GM18858 (cell line): Measurements from ENCODE around the gene LRRC28.

Experiments used
- ATAC-seq: cut with Tn5 transposase; IDR thresholded peaks from one replicate; pipeline ENCODE4 v1.9.1; 2021; ENCODE audit not compliant: unreplicated experiment

Gene LRRC28

DNA sequence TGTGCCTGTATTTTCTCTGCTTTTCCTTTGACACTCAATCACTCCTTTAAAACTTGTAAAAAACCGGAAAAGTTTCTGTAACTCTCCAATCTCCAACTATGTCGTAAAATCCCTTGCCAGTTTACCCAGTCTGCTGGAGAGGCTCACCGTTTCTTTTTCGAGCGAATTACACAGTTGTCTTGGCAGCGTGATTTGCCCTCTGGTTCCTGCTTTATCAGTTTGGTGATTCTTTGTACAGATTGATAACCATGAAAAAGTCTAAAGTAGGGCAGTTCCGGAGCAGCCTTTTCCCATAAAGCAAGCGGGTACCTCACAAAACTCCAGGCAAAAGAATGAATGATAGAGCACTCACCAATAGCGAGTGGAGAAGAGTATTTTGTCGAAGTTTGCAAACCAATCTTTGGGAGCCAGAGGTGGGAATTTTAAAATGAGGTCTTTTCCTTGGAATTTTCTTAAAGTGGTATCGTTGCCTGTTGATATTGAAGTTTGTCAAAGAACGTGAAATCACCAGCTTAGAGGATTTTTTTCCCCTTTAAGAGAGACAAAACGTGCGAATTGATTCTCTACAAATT lies 1.9 kb upstream of the LRRC28 start, which contains the start of gene TTC23:
TTC23 (minus strand) TSS at position 312 of the 572 bp plus-strand sequence. CDS start 20,869 bp downstream, outside the sequence.
- ATAC-seq = no peak

DNA sequence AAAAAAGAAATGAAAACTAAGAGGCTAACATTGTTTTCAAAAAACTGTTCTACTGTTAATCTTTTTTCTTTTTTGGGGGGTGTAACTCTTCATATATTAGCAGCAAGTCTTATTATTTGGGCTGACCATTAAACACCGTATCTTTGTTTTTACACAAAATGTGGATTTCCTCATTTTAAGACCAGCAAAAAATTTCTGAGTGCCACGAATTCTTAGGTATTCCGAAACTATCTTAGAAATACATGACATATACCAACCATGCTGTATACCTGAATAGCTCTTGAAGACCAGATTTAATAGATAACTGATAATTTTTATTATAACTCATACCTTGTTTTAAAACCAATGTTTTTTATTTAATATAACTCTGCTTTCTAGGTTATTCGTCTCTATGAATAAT lies 1.3 kb upstream of the LRRC28 start:
- no peak for ATAC-seq

DNA sequence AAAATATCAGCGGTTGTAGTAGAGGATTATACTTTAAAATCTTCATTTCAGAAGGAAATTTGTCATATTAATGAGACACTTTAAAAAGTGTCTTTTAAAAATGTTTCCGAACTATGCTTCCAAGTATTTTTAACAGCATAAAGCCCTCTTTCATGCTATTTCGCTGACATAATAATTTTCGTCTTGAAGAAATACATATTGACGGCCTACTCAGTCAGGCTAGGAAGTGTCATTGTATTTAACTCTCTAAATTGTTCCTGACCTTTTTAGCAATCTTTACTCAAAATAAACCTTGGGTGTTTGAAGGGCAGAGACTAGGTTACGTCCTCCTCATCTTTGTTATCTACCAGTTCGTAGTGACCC lies 806 bp upstream of the LRRC28 start:
- no peak for ATAC-seq

DNA sequence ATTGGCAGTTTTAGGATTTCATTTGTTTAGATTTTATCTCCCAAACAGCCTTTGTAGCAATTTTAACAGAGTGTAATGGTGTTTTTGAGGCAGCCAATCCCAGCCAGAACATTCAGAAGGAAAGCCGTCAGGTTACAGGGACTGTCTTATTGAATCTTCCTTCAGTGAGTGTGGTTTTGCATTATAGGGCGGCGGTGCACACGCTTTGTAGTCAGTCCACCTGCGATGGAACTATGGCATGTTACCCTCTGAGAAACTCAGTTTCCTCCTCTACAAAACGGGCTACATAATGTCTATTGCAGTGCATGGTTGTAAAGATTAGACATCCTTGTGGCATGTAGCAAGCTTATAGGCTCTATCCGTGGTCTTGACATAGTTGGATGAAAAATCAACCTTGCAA lies 1.0 kb downstream of the LRRC28 start:
- no peak for ATAC-seq

DNA sequence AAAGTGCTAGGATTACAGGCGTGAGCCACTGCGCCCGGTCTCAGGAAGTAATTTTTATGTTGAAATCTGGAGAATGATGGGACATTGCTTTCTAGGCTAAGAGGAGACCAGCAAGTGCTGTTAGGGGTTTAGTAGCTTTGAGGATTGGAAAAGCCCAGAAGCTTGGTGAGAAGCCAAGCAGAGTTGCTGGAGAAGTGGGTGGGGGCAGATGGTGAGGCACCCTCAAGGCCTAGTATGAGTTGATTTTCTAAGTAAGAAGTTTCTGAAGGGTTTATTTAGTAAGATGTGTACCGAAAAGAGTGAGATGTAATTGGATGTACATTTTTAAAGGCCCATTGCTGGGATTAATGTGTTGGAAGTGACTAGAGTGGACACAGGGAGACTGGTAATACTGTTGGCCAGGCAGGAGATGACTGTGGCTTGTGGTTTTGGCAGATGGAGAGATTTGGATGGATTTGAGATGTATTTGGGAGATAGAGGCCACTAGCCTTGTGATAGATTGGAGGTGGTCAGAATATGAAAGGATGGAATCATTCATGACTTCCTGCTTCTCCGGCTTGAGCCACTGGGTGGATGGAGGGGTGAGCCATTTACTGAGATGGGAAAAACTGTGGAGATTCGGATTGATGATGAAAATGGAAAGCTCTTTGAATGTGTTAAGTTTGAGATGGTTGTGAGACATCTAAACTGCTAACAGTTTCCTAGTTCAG lies 2.3 kb downstream of the LRRC28 start:
- ATAC-seq = no peak

DNA sequence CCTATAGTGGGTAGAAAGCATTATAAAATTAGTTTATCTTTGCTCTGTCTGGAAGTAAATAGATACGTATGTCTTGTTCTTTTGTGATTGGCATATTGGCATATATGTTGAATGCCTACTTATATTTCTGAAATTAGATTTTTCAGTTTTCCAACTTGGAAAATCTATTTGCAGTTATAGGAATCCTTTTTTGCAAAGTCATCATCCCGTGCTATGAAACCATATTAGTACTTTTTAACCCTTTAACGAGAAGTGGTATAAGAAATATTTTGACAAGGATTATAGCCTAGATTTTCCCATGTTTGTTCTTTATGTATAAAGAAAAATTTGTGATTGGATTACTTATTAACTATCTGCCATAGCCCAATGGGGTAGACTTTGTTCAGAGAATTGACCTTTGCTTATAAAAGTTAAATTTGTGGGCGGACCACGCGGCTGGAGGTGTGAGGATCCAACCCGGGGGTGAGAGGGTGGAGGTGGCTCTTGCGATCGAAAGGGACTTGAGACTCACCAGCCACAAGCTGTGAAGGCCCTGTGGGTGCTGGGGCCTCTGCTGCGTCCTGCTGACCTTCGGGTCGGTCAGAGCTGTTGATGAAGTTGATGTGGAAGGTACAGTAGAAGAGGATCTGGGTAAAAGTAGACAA lies 5.9 kb downstream of the LRRC28 start:
- ATAC-seq = no peak

DNA sequence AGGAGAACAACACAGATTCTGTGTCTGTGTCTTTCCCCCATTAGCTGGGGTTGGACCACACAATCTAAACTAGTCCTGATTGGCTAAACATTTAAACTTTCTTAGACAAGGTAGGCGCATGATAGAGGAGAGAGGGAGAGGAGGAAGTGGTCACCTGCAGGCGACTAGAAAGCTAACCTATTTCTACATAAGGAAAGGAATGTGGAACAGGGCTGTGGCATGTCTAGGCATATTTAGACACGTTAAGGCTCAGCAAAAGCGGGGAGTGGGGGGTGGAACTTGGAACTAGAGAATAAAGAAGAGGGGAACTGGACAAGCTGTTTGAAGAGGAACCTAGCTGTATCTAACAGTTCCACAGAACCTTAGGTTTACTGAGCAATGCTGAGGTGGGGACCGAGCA lies 12.8 kb downstream of the LRRC28 start:
- no peak for ATAC-seq

DNA sequence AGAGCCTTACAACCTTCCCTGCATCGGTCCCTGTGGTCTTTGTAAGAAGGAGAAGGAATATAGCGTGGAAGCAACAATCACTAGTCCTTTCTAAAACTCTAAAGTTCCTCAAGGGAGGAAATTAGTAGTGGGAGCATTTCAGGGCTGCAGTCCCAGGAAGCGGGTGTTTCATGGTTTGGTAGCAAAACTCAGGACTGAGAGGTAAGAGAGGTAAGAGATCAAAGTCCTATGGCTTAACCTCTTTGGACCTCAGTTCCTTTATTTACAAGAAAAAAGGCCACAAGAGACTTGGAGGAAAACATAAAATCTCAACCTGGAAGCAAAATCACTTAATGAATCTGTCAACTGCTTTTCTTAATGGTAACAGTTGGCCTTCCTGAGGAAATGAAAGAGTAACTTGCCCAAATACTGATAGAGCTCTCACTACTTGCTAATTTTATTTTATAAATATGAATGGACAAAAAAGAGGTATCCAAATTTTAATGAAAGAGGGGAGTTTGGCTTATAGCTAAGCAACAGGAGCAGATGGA lies 14.3 kb downstream of the LRRC28 start:
- no peak for ATAC-seq

DNA sequence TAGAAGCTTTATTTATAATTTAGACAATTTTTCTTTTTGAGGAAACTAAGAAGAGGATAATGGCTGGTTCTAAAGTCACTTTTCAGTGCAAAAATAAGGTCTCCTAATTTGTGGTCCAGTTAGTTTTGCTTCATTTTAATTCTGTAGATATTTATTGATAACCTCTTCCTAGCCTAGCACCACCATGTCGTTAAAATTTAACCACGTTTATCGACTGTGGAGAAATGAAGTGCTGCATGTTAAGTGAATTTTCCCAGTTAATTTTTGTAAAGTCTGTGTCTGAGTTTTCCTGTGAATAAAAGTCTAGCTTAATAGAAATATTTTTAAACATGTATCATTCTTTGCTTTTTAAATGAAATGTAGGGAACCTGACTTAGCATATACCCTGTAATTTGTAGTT lies 16.7 kb downstream of the LRRC28 start:
- ATAC-seq = no peak

DNA sequence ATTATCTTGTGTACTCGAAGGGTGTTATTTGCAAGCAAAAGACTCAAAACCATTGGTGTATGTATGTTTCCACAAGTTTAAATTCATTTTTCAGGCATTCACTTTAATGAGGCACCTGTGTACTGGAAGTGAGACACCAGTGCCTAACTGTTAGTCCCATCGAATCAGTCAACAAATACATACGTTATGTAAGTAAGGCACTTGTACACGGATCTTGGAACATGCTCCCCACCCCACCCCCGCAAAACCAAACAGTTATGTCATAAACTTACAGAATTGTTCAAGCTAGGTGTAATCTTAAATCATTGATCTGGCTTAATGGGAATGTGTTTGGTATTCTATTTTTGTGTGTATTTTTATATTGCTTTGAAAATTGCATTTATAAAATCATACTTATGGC lies 17.1 kb downstream of the LRRC28 start:
- no peak for ATAC-seq

DNA sequence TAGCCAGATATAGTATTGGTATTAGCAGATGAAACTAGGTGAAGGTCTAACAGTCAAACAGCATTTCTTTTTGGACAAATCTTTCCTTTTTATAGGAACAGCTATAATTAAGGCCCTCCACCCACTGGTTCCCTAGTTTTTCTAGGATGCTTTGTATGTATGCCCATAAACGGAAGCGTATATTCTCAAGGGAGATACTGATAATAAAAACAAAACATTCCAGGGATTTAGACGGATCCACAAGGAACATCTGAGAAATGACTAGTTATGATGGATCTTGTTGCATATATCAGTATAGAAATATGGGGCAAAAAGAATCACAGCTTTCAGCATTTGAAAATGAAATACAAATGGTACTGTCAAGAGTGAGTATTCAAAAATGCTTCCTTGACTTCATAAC lies 22.5 kb downstream of the LRRC28 start:
- ATAC-seq = no peak

DNA sequence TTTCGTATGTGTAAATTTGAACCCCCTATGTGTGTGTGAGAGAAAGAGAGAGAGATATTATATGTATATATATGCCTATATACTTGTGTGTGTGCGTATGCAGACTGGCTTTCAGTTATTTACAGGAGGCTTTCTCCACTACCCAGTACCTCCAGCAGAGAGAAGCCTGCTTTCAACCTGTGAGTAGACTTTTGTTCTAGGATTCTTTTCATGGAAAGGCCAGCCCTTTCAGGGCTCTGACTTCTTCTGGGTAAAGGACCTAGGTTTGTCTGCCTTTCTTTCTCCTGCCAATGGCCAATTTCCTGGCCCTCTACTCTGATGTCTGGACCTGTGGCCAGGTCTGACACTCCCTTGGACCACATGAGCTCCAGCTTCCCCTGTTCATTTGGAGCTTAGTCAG lies 23.8 kb downstream of the LRRC28 start:
- no peak for ATAC-seq

DNA sequence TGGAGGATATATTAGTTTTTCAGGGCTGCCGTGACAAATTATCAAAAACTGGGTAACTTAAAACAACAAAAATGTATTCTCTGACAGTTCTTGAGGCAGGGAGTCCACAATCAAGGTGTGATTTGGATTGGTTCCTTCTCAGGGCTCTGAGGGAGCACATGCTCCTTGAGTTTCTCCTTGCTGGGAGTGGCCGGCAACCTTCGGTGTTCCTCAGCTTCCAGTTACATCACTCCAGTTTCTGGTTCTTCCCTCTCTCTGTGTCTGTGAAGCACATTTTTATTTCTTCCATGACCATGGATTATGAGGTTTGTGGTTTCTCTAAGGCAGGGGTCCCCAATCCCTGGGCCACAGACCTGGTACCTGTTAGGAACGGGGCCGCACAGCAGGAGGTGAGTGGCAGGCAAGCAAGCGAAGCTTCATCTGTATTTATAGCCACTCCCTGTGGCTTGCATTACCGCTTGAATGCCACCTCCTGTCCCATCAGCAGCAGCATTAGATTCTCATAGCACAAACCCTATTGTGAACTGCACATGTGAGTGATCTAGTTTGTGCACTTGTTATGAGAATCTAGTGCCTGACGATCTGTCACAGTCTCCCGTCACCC lies 24.3 kb downstream of the LRRC28 start:
- no peak for ATAC-seq

DNA sequence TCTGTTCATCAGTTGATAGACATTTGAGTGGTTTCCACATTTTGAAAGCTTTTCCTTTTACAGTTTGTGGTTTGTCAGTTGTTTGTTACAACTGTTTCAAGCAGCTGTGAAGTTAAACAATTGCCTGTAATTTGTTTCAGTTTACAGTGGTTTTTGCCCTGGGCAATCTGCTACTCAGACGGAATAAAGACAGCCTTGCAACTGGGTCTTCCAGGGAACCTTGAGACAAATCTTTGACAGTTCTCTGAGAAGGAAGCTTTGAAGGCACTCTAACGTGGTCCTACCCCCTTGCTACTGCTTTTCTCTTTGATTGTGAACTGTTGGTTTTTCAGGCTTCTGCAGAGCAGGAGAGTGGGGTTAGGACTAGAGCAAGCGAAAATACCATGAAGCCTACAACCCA lies 28.0 kb downstream of the LRRC28 start:
- no peak for ATAC-seq

DNA sequence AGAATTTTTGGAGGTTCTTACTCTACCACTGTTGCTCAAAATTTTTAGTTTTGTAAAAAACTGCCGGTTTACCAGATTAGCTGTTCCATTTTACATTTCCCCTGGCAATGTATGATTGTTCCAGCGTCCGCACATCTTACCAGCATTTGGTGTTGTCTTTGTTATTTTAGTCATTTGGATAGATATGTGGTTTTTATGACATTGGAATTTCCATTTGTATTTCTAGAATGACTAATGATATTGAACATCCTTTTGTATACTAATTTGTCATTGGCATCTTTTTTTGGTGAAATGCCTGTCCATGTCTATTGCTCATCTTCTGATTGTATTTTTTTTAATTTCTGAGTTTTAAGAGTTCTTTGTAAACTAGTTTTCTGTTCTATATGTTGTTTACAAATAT lies 28.5 kb downstream of the LRRC28 start:
- no peak for ATAC-seq

DNA sequence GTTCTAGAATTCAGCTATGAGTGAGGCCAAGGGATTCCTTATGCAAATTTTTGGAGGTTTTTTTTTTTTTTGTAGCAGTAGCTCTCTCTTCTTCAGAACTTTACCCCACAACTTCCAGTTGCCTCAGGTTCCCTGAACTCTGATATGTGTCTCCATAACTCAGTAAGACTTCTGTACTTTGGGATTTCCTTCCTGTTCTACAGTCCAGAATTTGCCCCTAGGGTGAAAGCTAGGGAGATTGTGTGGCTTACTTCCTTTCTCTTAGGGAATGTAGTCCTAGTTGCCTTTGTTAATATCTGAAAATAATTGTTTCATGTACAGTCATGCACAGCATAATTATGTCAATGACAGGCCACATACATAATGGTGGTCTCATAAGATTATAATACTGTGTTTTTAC lies 30.8 kb downstream of the LRRC28 start:
- ATAC-seq = no peak

DNA sequence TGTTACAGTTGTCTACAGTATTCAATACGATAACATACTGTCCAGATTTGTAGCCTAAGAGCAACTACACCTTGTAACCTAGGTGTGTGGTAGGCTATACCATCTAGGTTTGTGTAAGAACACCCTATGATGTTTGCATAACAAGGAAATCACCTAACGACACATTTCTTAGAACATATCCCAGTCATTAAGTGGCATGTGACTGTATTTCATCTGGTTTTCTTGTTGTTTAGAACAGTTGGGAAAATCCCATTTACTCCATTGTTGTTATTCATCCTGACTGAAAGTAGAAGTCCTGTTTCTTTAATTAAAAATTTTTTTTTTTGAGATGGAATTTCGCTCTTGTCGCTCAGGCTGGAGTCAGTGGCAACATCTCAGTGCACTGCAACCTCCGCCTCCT lies 31.3 kb downstream of the LRRC28 start:
- no peak for ATAC-seq

DNA sequence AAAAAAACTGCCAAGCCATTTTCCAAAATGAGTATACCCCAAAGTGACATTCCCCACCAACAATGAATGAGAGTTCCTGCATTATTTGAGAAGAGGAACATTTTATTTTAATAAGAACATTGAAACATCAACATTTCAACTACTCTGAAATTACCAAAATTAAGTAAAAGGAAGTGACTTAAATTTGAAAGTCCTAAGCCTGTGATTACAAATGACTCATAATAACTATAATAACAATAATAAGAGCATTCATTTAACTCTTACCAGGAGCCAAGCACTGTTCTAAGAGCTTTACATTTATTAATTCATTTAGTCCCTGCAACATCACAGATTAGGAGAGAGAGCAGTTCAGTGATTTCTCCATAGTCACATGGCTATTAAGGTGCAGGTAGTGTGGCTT lies 32.4 kb downstream of the LRRC28 start:
- no peak for ATAC-seq

DNA sequence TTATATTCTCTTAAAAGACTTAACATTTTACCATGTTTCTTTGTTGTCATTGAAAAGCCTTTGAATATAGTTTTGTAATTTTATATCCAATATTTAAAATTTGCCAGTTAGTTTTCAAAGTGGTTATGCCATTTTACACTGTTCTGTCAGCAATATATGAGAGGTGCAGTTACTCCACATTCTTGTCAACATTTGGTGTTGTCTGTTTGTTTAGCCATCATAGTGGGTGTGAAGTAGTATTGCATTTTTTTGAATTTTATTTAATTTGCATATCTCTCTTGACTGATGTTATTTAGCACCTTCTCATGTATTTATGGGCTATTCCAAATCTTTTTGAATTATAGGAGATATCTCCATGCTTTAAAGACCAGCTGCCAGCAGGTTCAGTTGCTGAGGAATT lies 40.4 kb downstream of the LRRC28 start:
- ATAC-seq = no peak

DNA sequence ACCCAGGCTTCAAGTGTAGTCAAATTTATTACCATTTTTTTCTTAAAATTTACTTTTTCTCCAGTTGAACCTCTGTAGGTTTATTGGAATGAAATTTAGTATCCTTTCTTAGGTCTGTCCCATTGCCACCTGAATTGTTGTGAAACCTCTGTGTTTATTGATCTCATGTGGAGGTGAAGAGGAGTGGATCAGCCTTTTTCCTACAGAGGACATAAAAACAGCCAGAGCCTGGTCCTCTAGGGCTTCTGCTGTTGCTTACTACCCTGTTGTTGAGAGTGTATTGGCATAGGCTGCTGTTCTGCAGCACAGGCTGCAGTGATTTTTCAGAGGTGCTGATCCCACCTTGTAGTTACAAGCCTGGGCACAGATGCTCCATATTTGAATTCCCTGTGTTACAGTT lies 44.6 kb downstream of the LRRC28 start:
- ATAC-seq = no peak

DNA sequence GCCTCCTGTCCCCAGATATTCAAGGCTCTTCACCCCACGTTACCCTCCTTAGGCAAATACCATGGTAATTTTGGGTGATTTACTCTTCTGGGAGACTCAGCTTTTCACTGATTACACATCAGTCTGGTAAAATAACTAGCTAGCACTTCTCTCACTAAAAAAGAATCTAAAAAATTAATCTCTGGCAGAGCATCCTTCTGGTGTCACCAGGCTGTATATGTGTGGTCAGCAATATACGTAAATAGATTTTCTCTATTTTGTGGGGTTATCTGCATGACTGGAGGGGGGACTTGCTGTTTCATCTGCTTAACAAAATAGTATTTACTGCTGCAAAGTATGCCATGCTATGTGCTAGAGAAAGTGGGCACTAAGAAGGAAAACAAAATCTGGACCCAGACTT lies 45.1 kb downstream of the LRRC28 start:
- no peak for ATAC-seq

DNA sequence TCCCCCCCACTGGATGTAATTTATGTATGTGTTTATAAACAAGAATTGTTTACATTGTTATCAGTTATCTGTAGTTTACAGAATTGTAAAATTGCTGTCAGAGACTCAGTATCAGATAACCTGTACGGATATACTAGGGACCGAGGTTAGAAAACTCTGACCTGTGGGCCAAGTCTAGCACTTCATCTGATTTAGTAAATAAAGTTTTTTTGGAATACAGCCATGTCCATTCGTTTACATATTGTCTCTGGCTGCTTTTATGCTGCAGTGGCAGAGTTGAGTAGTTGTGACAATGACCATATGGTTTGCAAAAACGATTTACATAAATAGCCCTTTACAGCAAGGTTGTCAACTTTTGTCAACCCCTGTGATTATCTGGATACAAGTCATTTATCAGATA lies 52.6 kb downstream of the LRRC28 start:
- ATAC-seq = no peak
